Neuronal stem cell (in vitro differentiated cells): ENCODE results near the gene ZMYND11.
"Not testable (repeated sequence)": the region's sequence is repeated elsewhere in the genome, so short reads cannot be mapped to it uniquely, and the experiment has no call there.

ENCODE experiments used
- DNase-seq: peaks from one replicate; pipeline ENCODE4 v3.0.0-alpha.2; 2013; ENCODE audit warnings: low spot score
- H2AFZ ChIP-seq: one replicate; pipeline ENCODE4 v1.6.1; 2013; ENCODE audit warnings: mild to moderate bottlenecking, low read length, inconsistent platforms
- H2AK5ac ChIP-seq: 2 replicates; pipeline ENCODE4 v1.6.1; 2013; ENCODE audit warnings: low read depth, mild to moderate bottlenecking, inconsistent platforms, low read length, moderate library complexity, mixed read lengths
- H2BK120ac ChIP-seq: 2 replicates; pipeline ENCODE4 v1.6.1; 2013; ENCODE audit warnings: low read depth, mild to moderate bottlenecking, inconsistent platforms, low read length, moderate library complexity, mixed read lengths
- H2BK12ac ChIP-seq: one replicate; pipeline ENCODE4 v1.6.1; 2013; ENCODE audit warnings: low read length, inconsistent platforms
- H2BK15ac ChIP-seq: 2 replicates; pipeline ENCODE4 v1.6.1; 2013; ENCODE audit warnings: mild to moderate bottlenecking, low read length, inconsistent platforms, mixed read lengths
- H2BK5ac ChIP-seq: one replicate; pipeline ENCODE4 v1.6.1; 2013; ENCODE audit warnings: inconsistent platforms, mild to moderate bottlenecking, low read length, moderate library complexity
- H3K14ac ChIP-seq: one replicate; pipeline ENCODE4 v1.6.1; 2013; ENCODE audit warnings: low read length, inconsistent platforms
- H3K18ac ChIP-seq: 2 replicates; pipeline ENCODE4 v1.6.1; 2013; ENCODE audit warnings: low read length, inconsistent platforms
- H3K23ac ChIP-seq: 2 replicates; pipeline ENCODE4 v1.6.1; 2013; ENCODE audit warnings: low read depth, mild to moderate bottlenecking, mixed read lengths, low read length, inconsistent platforms; ENCODE audit not compliant: poor library complexity
- H3K27ac ChIP-seq: replicated peaks from 3 replicates; pipeline ENCODE4 v1.5.1; 2013; ENCODE audit warnings: low read length, inconsistent platforms
- H3K27me3 ChIP-seq, 3 experiments: 2 replicates each; pipeline ENCODE4 v1.6.1; 2013; ENCODE audit warnings: low read length in 3 of 3, mild to moderate bottlenecking in 2 of 3, inconsistent platforms in 1 of 3, low read depth in 1 of 3, mixed read lengths in 1 of 3, moderate library complexity in 1 of 3; ENCODE audit not compliant: control insufficient read depth in 3 of 3, insufficient read depth in 3 of 3
- H3K36me3 ChIP-seq, 2 donors: replicated peaks in 1 of 2; 2 replicates each; pipeline ENCODE4 v1.6.1; 2013; ENCODE audit warnings: low read length in 2 of 2; ENCODE audit not compliant: control insufficient read depth in 2 of 2, insufficient read depth in 2 of 2
- H3K4ac ChIP-seq: 2 replicates; pipeline ENCODE4 v1.6.1; 2013; ENCODE audit warnings: inconsistent platforms, mild to moderate bottlenecking, low read length, moderate library complexity
- H3K4me1 ChIP-seq, 2 donors: 1 replicate in 1 of 2; 2 replicates in 1 of 2; pipeline ENCODE4 v1.6.1; 2013; ENCODE audit warnings: low read length in 2 of 2, low read depth in 1 of 2; ENCODE audit not compliant: control insufficient read depth in 2 of 2, insufficient read depth in 1 of 2
- H3K4me2 ChIP-seq: one replicate; pipeline ENCODE4 v1.6.1; 2013; ENCODE audit warnings: mild to moderate bottlenecking, low read length, inconsistent platforms; ENCODE audit not compliant: insufficient read depth, poor library complexity, severe bottlenecking
- H3K4me3 ChIP-seq, 2 donors: 2 replicates each; pipeline ENCODE4 v1.5.1; 2013; ENCODE audit warnings: low read length in 2 of 2, mild to moderate bottlenecking in 2 of 2, inconsistent platforms in 1 of 2, moderate library complexity in 1 of 2
- H3K79me1 ChIP-seq: one replicate; pipeline ENCODE4 v1.6.1; 2013; ENCODE audit warnings: low read depth, mild to moderate bottlenecking, inconsistent platforms, low read length, moderate library complexity
- H3K9ac ChIP-seq: one replicate; pipeline ENCODE4 v1.6.1; 2013; ENCODE audit warnings: mild to moderate bottlenecking, low read depth, low read length, inconsistent platforms; ENCODE audit not compliant: poor library complexity
- H3K9me3 ChIP-seq, 2 donors: replicated peaks in 1 of 2; 2 replicates each; pipeline versions ENCODE3 to v1.6.1; 2013; ENCODE audit warnings: low read length in 2 of 2, mild to moderate bottlenecking in 2 of 2, inconsistent platforms in 1 of 2, low read depth in 1 of 2, mixed read lengths in 1 of 2, moderate library complexity in 1 of 2; ENCODE audit not compliant: control insufficient read depth in 2 of 2, insufficient read depth in 1 of 2
- H4K8ac ChIP-seq: one replicate; pipeline ENCODE4 v1.6.1; 2013; ENCODE audit warnings: low read depth, mild to moderate bottlenecking, inconsistent platforms, low read length, moderate library complexity
- H4K91ac ChIP-seq: one replicate; pipeline ENCODE4 v1.6.1; 2013; ENCODE audit warnings: low read length, low read depth, mild to moderate bottlenecking, inconsistent platforms; ENCODE audit not compliant: poor library complexity
- WGBS, 2 donors: extraction: QIAGEN DNeasy Blood & Tissue Kit; methylation state at CpG; one replicate each; pipeline ENCODE4 v1.1.7; 2013; ENCODE audit warnings: missing lambda C conversion rate in 2 of 2, mixed read lengths in 1 of 2; ENCODE audit not compliant: insufficient read length in 2 of 2, insufficient replicate concordance in 1 of 2; ENCODE audit errors: extremely low coverage in 2 of 2; 5-methylcytosine and 5-hydroxymethylcytosine counted together

ZMYND11 gene

DNA sequence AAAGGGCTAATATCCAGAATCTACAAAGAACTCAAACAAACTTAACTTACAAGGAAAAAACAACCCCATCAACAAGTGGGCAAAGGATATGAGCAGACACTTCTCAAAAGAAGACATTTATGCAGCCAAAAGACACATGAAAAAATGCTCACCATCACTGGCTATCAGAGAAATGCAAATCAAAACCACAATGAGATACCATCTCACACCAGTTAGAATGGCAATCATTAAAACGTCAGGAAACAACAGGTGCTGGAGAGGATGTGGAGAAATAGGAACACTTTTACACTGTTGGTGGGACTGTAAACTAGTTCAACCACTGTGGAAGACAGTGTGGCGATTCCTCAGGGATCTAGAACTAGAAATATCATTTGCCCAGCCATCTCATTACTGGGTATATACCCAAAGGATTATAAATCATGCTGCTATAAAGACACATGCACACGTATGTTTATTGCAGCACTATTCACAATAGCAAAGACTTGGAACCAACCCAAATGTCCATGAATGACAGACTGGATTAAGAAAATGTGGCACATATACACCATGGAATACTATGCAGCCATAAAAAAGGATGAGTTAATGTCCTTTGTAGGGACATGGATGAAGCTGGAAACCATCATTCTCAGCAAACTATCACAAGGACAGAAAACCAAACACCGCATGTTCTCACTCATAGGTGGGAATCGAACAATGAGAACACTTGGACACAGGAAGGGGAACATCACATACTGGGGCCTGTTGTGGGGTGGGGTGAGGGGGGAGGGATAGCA is 130.7 kb downstream of the ZMYND11 start:
- not testable (repeated sequence) for H4K91ac ChIP-seq, DNase-seq, H3K9me3 ChIP-seq, H3K4me3 ChIP-seq, H4K8ac ChIP-seq, H2BK12ac ChIP-seq, H3K9ac ChIP-seq, H3K4me2 ChIP-seq, H3K4ac ChIP-seq, H3K14ac ChIP-seq, H3K18ac ChIP-seq, H3K27ac ChIP-seq, H3K23ac ChIP-seq, H2BK5ac ChIP-seq, H2AFZ ChIP-seq, H2BK120ac ChIP-seq, H3K27me3 ChIP-seq, H2AK5ac ChIP-seq, H3K36me3 ChIP-seq, H2BK15ac ChIP-seq, H3K79me1 ChIP-seq, H3K4me1 ChIP-seq
- no CpG with 5 or more reads among the region's 5 CpGs for WGBS, 2 donors

DNA sequence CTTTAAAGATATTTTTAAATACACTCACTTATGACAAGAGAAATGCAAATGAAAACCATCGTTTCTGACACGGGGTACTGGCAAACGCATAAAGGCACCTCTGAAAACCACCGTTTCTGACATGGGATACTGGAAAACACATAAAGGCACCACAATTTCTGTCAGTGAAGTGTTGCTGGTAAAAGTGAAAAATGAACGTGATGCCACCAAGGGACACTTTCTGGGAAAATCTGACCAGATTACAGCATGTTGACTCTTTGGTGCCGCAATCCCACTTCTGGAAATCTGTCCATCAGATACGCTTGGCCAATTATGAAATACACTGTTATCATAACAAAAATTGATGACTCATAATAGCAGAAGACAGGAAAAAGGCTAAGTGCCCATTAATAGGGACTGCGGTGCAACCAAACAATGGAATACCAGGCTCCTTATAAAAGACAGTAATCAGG is 131.7 kb downstream of the ZMYND11 start:
- no peak overlapping the region for H3K4ac ChIP-seq
- H3K4me1 ChIP-seq, result peaks cover 7 to 8% of the 10 kb centered on the region in 2 donors
- DNase-seq, result no peak
- no peak overlapping the region for H3K14ac ChIP-seq
- no peak overlapping the region for H2BK15ac ChIP-seq
- H4K8ac ChIP-seq, result no peak overlapping the region
- H2BK12ac ChIP-seq, result no peak overlapping the region
- no peak overlapping the region for H3K4me2 ChIP-seq
- no peak overlapping the region for H3K23ac ChIP-seq
- no peak overlapping the region for H2AFZ ChIP-seq
- no peak overlapping the region for H4K91ac ChIP-seq
- H2BK120ac ChIP-seq, result no peak overlapping the region
- H3K9me3 ChIP-seq, result no peaks in the 10 kb centered on the region
- no peak overlapping the region for H2AK5ac ChIP-seq
- H3K79me1 ChIP-seq, result no peaks in the 10 kb centered on the region
- no peak overlapping the region for H3K18ac ChIP-seq
- WGBS, 2 donors, result no CpG with 5 or more reads among the region's 8 CpGs
- H3K4me3 ChIP-seq, result no peak overlapping the region
- no peaks in the 10 kb centered on the region for H3K27me3 ChIP-seq
- no peak overlapping the region for H3K9ac ChIP-seq
- no peaks in the 10 kb centered on the region for H3K36me3 ChIP-seq
- H3K27ac ChIP-seq, result no peak overlapping the region
- H2BK5ac ChIP-seq, result no peak overlapping the region

DNA sequence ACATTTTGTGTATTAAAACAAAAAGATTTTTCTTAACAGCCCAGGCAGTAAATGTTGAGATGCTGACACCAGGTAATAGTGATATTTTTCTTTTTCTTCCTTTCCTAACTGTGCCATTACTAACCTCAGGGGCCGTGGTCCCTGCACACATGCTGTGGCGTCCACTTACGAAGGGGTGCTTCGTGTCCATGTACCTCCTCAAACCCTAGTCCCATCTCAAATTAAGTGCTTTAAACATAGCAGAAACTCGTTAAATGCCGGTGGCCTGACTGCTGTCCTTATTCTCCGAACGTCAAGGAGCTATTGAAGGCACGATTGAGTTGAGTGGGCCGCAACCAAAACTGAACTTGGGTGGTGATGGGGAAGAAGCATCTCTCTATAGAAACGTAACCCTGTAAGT is 132.4 kb downstream of the ZMYND11 start:
- H3K9me3 ChIP-seq, result no peaks in the 10 kb centered on the region
- H2BK15ac ChIP-seq, result no peak overlapping the region

DNA sequence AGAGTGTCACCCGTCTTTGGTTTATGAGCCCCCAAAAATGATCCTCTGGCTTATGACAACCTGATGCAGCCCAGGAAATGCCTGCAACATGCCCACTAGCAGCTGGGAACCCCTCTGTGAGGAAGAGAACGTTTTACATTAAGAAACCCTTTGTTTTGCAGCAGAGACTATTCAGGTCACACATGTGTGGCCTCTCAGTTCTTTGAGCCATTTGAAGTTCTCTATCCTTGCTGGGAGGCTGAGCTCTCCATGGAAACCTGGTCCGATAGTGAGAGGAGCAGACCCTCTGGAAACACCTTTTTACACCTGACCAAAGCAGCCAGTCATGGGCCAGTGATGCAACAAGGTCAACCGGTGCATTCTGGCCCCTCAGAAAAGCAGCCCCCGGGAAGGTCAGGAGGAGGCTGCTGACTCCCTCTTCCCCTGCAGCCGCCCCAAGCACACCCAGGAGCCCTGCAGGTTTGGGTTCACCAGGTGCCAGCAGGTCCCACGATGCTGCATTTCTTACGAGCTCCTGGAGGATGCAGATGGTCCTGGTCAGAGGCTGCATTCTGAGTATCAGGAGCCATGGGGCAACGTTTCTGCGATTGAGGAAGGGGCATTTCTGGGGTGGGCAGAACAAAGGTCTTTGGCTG is 134.3 kb downstream of the ZMYND11 start:
- no peak overlapping the region for H3K4ac ChIP-seq
- no peak overlapping the region for H4K8ac ChIP-seq
- no peak overlapping the region for H2AFZ ChIP-seq
- no peak overlapping the region for H3K27ac ChIP-seq
- no peak overlapping the region for H3K23ac ChIP-seq
- no peak for DNase-seq
- H2AK5ac ChIP-seq, result no peak overlapping the region
- no peaks in the 10 kb centered on the region for H3K79me1 ChIP-seq
- no peak overlapping the region for H2BK15ac ChIP-seq
- peaks cover 7 to 8% of the 10 kb centered on the region in 2 donors for H3K4me1 ChIP-seq
- no peak overlapping the region for H4K91ac ChIP-seq
- H2BK120ac ChIP-seq, result no peak overlapping the region
- H3K4me3 ChIP-seq, result no peak overlapping the region
- no peak overlapping the region for H2BK5ac ChIP-seq
- peaks cover 0 to 5% of the 10 kb centered on the region in 2 donors for H3K36me3 ChIP-seq
- no peak overlapping the region for H3K9ac ChIP-seq
- no peaks in the 10 kb centered on the region for H3K27me3 ChIP-seq
- H3K18ac ChIP-seq, result peak overlapping the region; percentile 24
- H3K14ac ChIP-seq, result no peak overlapping the region
- no peak overlapping the region for H3K4me2 ChIP-seq
- no CpG with 5 or more reads among the region's 10 CpGs for WGBS, 2 donors
- H2BK12ac ChIP-seq, result no peak overlapping the region
- no peaks in the 10 kb centered on the region for H3K9me3 ChIP-seq

More for the DNA sequence above, 132.4 kb downstream of the ZMYND11 start:
- Histone ChIP-seq H2BK12ac (no peak overlapping the region), H3K27me3 (no peaks in the 10 kb centered on the region), H3K23ac (no peak overlapping the region), H3K9ac (no peak overlapping the region), H2BK5ac (no peak overlapping the region), H3K14ac (peak overlapping the region; percentile 5), H2AFZ (no peak overlapping the region), H4K8ac (no peak overlapping the region), H3K4me1 (peaks cover 7 to 8% of the 10 kb centered on the region in 2 donors), H3K79me1 (no peaks in the 10 kb centered on the region), H3K4me2 (no peak overlapping the region), H4K91ac (no peak overlapping the region), H2AK5ac (no peak overlapping the region), H2BK120ac (no peak overlapping the region), H3K4me3 (no peak overlapping the region), H3K4ac (no peak overlapping the region), H3K18ac (no peak overlapping the region), H3K27ac (no peak overlapping the region), H3K36me3 (no peaks in the 10 kb centered on the region)
- no CpG with 5 or more reads among the region's 11 CpGs for WGBS, 2 donors
- DNase-seq, result no peak
